DMS79 treated with DMSO at 0.1 percent for 48 hours (cell line): ENCODE results near the gene NKIRAS2.
A peak's percentile ranks its signal among the peaks of the same experiment; 100 is the strongest.

Experiments
- DNase-seq: peaks from one replicate; lab custom pipeline; 2025; lab: John Stamatoyannopoulos, UW

The NKIRAS2 gene

DNA sequence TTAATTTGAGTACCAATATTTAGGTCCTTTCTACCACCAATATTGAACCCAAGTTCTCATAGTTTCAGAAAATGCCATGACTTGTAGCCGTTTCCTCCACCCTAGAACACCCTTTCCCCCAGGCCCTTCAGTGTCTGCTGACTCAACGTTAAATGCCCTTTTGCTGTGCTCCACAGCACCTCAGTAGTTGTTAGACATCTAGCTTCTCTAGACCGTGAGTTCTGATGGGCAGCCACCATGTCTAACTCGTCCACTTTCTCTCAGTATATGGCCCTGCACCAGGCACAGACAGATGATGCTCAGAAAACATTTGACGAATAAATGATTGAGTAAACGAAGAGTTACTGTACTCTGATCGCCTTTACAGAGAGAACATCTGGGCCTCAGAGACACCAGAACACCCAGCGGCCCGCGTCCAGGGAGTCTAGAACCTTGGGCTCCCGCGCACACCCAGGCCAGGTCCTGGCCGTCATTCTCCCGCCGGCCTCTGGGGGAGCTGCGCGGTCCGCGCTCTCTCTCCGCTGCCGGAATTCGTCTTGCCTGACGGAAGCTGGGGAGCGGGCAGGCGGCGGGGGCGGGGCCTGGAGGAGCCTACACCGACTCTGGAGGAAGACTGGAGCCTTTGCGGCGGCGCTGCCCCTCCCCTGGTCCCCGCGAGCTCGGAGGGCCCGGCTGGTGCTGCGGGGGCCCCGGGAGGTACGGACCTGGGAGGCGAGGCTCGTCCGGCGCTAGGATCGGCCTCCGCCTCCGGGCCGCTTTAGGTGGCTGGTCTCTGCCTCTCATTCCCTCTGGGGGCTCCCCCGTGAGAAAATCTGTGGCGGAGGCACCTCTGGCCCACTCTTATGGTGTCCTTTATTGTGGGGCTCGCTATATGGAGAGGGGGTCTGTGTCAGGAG, at the start of gene NKIRAS2:
Gene NKIRAS2 (plus strand): TSS at position 582 of the 896 bp plus-strand sequence. CDS start 1,488 bp downstream, outside the sequence.
- peak; percentile 77 for DNase-seq

DNA sequence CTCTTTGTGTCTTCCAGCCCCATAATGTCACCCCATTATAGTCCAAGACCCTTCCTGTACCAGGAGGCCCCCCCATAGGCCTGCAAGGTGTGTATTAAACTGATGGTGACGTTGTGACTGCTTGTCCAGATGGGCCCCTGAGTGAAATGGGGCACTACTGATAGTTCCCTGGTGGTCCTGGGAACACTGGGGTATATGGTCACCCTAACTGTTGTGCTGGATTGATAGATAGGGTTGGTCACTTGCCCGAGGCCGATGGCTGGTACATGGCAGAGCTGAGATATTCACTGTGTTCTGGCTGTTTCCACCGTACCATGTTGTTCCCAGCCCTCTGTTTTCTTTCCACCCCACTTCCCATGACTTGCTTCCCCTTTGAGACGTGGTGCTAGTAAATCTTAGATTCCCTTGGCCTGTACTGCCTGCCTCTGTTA, 49.0 kb upstream of the NKIRAS2 start:
- no peak for DNase-seq

DNA sequence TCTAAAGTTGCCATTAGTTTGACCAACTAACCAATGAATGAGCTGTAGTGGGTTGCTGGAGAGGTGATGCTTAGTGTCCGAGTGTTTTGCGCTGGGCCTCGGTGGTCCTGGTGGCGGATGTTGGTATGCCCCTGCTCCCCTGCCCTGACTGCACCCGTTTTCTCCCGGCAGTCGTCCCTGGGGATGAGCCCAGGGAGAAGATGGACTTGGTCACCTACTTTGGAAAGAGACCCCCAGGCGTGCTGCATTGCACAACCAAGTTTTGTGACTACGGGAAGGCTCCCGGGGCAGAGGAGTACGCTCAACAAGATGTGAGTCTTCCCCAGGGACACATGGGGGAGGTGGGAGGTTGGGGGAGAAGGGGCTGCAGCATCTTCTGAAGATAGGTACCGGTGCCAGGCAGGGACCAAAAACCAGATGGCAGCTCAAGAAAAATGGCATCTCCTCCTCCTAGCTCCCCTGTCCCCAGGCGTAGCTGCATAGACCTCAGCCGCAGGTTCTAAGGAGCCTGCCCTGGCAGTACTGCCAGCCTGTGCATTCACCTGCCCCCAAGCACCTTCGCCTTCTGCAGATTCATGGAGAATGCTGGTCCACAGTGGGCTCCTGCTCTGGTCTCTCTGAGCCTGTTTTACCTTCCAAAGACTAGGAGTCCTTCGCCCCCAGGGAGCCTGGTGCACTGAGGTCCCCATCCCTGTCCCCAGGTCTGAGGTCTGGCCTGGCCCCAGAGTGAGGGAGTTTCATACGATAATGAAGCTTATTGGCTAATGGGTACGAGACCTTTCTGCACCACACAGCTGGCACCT, 48.0 kb upstream of the NKIRAS2 start:
- DNase-seq, result no peak

DNA sequence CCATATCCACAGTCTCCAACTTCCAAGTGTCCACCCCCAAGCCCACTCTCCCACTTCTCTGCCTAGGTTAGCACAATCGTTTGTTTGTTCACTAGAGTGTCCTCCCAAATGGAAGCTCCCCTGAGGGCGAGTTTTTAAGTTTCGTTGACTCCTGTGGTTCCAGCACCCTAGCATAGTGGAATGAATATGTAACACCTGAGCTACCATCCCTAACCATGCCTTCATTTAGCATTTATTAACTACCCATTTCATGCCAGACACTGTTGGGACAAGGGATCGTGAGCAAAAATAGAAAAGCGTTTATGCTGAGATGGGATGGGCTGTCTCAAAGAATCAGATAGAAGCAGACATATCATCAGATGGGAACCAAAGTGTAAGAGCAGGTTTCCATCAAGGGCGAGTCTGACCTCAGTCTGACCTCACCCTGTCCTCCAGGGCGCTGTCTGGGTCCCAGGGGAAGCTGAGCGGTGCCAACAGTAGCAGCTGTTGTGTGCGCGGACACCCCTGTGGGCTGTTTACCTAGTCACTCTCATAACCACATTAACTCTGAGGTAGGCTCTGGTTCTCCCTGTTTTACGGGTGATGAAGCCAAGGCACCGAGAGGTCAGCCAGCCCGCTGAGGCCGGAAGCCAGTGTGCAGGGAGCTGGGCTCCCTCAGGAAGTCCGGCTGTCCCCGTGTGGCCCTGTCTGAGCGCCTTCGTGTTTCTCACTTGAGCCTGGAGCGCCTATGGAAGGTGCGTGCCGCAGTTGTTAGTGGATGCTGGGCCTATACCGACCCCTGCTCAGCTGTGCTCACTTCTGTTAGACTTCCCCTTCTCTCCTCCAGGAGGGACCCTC, 47.1 kb upstream of the NKIRAS2 start:
- no peak for DNase-seq

DNA sequence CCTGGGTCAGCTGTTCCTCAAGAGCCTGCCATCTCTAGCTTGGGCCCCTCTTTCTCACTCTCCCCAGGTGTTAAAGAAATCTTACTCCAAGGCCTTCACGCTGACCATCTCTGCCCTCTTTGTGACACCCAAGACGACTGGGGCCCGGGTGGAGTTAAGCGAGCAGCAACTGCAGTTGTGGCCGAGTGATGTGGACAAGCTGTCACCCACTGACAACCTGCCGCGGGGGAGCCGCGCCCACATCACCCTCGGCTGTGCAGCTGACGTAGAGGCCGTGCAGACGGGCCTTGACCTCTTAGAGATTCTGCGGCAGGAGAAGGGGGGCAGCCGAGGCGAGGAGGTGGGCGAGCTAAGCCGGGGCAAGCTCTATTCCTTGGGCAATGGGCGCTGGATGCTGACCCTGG, 46.5 kb upstream of the NKIRAS2 start:
- no peak for DNase-seq

DNA sequence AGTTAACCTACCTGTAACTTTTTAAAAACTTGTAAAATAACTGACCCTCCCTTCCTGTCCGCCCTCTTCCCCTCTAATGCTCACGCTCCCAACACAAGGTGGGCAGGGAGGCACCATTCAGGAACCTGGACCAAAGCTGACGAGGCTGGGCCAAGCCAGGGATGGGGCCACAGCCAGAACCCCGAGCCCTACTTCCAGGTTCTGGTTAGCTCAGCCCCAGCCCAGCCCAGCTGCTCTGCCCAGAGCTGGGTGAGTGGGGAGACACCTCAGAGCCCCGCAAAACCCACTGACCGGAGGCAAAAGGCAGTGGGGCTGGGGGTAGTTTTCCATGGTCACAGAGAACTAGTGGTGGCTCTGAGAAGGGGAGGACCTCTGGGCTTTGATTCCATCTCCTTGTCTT, 45.9 kb upstream of the NKIRAS2 start:
- no peak for DNase-seq

DNA sequence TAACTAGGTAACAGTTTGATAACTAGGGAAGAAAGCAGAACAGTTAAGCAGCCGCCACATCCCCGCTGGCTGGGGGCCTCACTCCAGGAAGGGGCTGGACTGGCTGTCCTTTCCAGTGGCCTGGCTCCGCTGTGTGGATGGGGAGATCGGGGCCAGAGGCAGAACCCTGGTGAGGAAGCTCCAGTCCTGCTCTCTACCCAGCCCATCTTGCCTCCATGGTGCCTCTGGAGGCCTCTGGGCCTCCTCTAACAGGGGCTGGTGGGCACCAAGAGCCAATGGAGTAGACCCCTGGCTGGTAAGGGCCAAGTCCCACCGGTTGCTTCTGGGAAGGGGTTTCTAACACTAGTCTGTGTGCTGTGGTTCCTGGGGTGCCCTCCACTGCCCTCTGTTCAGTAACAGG, 45.2 kb upstream of the NKIRAS2 start:
- DNase-seq, result no peak

DNA sequence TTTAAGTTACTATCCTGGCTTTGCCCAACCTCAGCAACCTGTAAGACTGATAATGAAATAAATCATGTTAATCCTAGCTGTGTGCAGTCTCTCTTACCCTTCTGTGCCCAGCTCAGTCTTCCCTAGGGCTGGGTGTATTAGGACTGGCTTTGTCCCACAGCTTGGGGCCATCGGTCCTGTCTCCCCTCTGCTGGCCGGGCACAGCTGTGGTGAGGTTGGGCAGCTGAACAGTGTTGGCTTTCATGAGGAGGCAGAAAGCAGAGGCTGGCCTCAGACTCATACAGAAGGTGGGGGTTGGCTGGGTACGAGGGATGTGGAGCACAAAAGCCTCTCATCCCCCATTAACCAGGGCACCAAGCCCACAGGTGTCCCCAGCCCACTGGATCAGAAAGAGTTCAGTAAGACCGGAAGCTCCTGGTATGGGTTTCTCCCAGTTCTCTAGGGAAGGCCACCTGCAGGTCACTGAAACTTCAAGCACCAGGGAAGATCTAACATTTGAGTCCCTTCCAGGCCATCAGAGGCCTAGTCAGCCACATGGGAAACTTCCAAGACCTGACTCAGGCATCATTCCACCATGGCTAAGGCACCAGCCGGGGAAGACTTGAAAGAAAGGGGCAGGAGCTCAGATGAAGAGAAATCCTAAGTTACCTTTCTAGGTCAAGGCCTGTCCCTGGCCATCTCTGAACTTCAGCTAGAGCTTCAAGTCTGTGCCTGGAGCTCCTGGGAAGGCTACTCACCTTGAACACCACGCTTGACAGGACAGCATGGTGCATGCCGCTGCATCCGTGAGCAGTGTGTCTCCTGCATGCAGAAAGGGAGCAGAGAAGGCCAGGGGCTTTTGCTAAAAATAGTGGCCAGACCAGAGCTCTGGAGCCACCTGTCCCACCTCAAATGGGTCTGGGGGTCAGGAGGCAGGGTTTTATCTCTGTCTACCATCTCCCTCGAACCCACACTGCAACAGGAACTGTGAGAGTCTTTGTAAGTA, 44.5 kb upstream of the NKIRAS2 start:
- DNase-seq, result no peak

DNA sequence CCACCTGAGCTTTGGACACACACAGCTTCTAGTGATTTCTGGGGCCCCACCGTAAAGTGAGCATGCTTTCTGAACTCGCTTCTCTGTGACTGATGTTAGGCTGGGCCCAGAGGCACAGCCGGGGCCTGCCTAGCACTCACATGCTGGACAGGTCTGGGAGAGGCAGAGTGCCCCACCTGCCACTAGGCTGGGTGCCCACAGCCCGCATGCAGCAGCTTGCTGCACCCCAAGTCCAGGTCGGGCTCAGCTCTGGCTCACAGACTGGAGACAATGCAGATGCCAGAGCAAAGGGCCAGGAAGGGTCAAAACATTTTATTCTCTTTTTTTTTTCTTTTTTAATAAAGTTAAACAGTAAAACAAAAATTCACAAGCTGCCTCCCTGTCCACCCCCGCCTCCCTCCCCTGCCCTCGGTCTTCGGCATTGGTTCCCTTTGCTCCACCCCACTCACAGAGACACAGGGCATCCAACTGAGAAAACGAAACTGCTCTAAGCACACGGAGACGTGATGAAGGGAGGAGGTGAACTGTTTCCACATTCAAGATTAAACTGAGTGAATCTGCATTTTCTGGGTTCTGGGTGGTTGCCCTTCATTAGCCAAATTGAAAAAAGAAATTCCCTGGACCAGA, 43.6 kb upstream of the NKIRAS2 start:
- DNase-seq, result no peak

DNA sequence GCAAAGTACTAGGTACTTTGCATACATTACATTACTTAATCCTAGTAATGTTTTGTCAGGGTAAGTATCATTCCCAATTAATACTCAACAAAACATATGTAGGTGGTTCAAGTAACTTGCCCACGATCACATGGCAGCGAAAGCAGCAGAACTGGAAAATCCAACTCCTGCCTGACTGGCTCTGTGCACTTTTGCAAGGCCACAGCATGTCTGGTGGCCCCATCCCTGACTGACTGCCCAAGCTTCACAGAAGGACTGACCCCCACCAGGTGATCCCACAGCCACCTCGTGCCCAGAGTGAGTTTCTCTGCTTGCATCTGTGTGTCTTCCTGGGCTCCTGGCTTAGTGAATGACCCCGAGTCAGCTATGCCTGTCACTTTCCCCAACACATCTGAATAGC, 41.9 kb upstream of the NKIRAS2 start:
- DNase-seq, result no peak

DNA sequence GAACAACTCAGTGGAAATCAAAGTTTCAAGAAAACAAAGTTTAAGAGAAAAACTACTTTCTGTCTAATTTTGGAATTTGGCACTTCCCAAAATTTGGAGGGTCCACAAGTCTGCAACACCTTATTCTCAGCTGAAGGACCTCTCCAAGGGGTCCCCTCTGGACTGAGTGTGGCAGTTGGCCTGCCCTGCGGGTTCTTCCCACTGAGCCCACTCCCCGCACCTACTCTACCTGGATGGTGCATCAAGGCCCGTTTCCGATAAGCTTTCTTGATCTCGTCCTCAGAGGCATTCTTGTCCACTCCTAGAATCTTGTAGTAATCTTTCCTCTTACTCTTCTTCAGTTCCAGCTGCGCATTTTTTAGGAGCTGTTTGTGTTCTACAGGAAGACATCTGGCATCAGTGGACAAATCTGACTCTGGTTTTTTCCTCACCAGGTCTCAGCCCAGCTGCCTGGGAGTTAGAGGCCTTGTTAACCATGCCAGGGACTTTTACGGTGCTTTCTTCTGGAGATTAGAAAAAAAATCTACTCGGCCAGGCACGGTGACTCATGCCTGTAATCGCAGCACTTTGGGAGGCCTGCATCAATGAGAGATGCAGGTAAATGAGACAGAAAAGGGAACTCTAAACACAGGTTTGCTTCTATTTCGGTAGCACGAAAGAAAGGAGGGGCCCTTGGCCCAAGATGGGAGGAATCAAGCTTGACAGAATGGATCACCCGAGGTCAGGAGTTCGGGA, 37.7 kb upstream of the NKIRAS2 start:
- DNase-seq, result no peak

DNA sequence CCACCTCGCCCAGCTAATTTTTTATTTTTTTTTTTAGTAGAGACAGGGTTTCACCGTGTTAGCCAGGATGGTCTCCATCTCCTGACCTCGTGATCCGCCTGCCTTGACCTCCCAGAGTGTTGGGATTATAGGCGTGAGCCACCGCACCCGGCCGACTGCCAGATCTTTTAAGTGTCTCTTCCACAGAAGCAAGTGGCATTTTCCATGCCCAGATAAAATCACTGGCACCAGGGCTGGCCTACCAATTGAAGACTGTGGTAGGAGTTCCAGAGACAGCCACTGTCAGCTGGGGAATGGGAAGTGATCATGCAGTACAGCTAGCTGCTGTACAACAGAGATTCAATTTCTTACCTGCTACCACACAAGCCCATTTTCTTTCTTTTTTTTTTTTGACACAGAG, 35.4 kb upstream of the NKIRAS2 start:
- DNase-seq, result no peak

DNA sequence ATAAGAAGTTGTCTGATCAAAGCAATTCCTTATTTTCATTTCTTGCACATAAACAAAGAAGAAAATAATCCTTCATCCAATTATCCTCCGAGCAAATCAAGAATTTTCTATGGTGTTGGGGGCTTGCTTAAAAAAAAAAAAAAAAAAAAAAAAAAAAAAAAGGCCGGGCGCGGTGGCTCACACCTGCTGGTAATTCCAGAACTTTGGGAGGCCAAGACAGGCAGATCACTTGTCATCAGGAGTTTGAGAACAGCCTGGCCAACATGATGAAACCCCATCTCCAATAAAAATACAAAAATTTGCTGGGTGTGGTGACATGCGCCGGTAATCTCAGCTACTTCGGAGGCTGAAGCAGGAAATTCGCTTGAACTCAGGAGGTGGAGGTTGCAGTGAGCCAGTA, 34.0 kb upstream of the NKIRAS2 start:
- DNase-seq, result no peak

DNA sequence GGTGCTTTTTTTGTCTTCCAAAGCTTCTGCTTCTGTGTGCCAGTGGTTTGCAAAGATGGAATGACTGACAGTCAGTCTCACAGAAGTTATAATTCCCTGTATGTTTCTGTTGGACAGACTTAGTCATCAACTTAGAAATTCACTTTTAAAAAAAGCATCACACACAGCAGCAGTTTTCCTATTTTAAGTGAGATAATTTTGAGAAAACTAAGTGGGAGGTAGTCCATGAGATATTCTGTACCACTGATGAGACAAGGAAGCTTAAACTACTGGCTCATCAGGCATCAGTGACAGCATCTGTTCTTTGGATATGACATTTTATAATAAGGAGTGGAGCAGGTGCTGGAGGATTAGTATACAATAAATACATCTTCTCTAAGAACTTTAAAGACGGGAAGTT, 33.3 kb upstream of the NKIRAS2 start:
- no peak for DNase-seq

DNA sequence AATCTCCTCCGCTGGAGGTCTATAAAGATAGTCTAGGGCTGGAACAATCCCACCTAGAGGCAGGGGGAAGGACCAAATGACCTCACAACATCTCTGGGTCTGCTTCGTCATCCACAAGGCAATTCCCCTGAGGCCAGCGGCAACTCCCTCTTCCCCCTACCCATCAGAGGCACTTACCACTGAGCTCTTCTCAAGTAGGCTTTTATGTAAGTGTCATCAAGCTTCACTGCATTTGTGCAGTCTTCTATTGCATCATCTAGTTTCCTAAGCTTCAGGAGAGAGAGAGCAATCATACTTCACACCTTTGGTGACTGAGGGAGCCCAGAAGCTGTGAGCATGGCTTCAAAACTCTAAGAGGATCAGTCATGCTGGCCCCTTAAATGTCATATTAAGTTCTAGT, 32.2 kb upstream of the NKIRAS2 start:
- DNase-seq, result peak; percentile 21

DNA sequence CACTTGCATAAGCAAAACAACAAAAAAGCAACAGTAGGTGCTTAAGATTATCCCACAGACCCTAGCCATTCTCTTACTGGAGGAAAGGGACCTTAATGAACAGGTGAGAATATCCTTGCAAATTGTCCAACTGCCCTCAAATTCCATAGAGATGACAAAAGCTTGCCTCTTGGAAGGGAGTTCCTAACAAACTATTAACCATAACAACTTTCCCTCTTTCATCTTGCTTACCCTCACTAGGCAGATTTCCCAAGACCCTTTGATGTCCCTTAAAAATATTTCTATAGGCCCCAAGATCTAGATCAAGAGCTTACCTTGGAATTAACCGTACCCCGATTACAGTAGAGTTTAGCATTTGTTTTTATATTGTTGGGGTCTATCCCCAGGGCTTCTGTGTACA, 31.5 kb upstream of the NKIRAS2 start:
- DNase-seq, result no peak

DNA sequence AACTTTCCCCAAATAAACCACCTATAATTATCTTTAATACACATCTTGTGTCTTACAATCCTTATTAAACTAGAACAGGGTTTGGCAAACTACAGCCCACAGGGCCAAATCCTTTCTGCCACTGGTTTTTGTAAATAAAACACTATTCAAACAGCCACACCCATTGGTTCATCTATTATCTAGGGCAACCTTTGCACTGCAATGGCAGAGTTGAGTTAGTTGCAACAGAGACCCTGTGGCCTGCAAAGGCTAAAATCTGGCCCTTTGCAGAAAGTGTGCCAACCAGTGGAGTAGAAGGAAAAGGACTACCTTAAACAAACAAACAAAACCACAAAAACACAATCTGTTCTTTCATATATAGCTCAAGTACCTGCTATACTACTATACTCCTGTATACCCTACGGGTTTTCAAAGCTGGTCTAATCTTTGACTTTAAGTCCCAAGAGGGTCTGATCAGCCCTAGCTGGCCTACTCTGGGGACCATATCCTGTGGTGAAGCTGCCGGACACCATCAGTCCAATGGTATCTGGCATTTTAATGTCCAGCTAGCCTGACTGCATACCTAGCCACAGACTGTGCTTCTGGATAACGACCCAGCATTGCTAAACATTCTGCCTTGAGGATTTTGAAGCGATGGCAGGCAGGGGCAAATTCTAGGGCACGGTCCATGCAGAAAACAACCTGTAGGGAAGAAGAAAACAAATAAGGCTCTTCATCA, 30.0 kb upstream of the NKIRAS2 start:
- no peak for DNase-seq

DNA sequence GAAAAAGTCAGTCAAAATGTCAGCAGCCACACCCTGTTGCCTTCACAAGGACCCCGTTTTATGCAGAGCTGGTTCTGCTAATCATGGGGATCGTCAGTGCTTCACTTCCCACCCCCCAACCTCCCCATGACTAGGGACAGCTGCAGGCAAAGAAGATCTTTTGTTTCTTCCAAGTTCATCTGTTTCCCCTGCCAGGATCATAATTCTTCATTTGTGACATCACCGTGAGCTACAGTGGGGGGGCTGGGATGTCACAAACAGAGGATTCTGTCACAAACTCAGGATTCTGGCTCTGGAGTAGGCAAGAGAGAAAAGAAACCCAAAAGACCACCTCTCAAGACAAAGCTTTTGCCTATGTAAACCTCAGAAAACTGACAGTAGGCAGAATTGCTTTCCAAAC, 27.3 kb upstream of the NKIRAS2 start:
- no peak for DNase-seq

DNA sequence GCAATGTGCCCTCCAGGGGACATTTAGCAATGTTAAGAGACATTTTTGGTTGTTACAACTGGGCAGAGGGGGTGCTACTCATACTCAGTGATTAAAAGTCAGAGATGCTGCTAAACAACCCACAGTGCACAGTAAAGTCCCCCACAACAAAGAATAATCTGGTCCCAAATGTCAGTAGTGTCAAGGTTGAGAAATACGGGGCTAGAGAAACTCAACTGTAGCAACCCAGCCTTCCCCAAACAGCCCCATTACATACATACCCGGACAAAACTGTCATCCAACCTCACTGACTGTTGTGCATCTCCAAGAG, 23.1 kb upstream of the NKIRAS2 start:
- no peak for DNase-seq
